Fibroblast of villous mesenchyme (primary cell): ENCODE data around the gene EHD1. TPM values are rescaled to one million over a fixed set of nuclear protein-coding genes. Genes with fewer than 3 reads are reported as not detected.

Experiments used
- DNase-seq: peaks from one replicate; pipeline ENCODE4 v3.0.0-alpha.2; 2010; ENCODE audit warnings: low read depth
- H3K4me3 ChIP-seq: 2 replicates; pipeline ENCODE4 v1.5.1; 2011; ENCODE audit warnings: low read depth, mild to moderate bottlenecking, low read length
- CTCF ChIP-seq: IDR thresholded peaks from 2 replicates; pipeline ENCODE4 v1.5.1; 2012; ENCODE audit warnings: low read depth, mild to moderate bottlenecking, low read length; ENCODE audit not compliant: insufficient read depth
- total RNA-seq: library from RNA; depleted of rRNA; stranded (reverse); fragments of >200 nt; gene quantifications from 2 replicates; pipeline ENCODE4 v1.2.3, GENCODE V29; 2012

Gene EHD1
- total RNA-seq, 1 donor: 93.7 TPM

DNA sequence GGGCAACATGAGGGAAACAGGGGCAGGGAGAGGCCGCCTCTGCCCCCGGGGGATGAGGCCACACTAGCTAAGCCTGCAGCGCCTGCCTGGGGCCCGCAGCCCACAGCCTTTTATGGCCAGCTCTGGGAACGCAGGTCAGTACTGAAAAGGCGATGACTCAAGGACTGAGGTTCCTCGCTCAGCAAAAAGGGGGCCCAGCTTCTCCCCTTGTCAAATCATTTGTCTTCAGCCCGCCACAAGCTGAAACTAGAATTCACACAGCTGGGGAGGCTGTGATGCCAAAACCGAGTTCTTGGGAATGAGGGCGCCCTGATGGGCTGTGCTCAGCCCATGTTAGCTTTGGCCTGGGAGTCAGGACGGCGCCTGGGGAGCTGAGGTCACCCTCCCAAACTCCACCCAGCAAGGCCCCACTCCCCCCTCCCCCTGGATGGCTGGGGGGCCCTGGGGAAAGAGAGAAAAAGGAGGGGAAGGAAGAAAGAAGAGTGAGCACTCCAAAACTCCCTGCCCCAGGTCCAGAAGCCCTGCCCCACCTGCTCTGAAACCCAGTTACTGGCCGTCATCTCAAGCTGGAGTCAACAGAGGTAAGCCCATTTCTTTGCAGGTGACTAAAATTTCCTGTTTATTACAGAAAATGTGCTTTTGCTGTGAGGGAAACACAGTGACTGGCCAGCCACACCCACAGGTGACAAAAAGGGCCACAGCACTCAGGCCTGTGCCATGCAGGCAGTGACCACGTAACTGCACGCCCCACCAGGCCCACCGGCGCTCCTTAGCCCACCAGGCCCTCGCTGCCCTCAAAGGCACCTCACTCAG is 13.7 kb downstream of the EHD1 start:
- H3K4me3 ChIP-seq: no peak overlapping the region
- DNase-seq: peak; percentile 94
- TF ChIP-seq CTCF: no peak

DNA sequence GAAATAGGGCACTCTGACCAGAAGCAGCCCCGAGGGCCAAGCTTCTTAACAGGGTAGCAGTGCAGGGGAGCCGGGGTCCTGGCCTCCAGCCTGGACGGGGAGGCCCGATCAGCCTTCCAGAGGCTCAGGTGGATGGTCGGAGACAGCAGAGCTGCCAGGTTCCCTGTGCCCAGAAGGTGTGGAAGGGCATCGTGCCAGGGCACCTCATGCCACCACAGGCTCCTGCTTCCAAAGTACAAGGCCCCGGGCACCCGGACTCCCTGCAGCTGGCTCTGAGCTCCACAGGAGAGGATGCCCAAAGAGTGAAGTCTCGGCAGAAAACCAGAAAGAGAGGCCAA is 14.3 kb downstream of the EHD1 start:
- DNase-seq: no peak
- TF ChIP-seq CTCF: no peak
- no peak overlapping the region for H3K4me3 ChIP-seq

GRCh38 chr11:64863391-64864060 is 14.9 kb downstream of the EHD1 start:
- no peak overlapping the region for H3K4me3 ChIP-seq
- DNase-seq: no peak
- TF ChIP-seq CTCF: no peak

DNA sequence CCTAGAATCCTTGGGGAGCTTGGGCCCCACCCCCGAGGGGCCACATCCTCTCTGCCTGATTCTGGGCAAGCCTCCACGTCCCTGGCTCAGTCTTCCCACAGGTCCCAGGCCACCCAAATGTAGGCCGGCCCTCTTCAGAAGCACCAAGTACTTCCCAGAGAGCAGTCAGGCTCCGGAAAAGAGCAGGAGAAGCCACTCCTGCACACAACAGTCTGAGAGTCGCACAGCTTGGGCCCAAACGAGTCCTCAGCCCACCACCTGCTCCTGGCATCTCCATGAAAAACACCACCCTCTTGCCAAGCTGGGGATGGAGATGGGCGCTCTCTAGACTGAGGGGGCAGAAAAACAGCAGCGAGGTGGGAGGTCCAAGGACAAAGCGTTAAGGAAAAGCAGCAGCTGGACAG is 15.4 kb downstream of the EHD1 start:
- no peak for TF ChIP-seq CTCF
- H3K4me3 ChIP-seq: no peak overlapping the region
- DNase-seq: no peak

DNA sequence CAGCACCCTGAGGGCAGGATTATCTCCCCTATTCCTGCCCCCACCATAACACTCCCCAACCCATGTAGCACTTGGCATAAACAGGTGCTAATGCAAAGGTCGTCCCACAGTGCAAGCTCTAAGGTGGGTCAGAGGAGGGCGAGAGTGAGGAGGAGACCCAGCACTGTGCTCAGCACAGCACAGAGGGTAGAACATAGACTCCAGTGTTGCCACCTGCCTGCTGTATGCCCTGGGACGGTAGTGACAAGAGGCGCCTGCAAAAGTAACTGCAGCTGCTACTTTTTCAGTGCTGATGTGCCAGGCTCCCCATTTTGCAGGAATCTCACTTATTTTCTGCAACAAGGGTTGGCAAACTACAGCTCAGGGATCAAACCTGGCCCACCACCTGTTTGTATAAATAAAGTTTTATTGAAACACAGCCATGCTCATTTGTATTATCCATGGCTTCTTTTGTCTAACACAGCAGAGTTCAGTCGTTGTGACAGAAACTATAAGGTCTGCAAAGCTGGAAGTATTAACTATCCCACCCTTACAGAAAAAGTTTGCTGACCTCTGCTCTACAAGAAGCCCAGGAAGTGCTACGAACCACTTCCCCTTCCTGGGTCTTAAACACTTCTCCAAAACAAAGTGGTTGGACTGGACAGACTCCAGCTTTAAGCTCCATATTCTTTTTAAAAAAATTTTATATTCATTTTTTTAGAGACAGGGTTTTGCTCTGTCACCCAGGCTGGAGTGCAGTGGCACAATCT is 17.0 kb downstream of the EHD1 start:
- no peak for DNase-seq
- no peak overlapping the region for H3K4me3 ChIP-seq
- no peak for TF ChIP-seq CTCF

DNA sequence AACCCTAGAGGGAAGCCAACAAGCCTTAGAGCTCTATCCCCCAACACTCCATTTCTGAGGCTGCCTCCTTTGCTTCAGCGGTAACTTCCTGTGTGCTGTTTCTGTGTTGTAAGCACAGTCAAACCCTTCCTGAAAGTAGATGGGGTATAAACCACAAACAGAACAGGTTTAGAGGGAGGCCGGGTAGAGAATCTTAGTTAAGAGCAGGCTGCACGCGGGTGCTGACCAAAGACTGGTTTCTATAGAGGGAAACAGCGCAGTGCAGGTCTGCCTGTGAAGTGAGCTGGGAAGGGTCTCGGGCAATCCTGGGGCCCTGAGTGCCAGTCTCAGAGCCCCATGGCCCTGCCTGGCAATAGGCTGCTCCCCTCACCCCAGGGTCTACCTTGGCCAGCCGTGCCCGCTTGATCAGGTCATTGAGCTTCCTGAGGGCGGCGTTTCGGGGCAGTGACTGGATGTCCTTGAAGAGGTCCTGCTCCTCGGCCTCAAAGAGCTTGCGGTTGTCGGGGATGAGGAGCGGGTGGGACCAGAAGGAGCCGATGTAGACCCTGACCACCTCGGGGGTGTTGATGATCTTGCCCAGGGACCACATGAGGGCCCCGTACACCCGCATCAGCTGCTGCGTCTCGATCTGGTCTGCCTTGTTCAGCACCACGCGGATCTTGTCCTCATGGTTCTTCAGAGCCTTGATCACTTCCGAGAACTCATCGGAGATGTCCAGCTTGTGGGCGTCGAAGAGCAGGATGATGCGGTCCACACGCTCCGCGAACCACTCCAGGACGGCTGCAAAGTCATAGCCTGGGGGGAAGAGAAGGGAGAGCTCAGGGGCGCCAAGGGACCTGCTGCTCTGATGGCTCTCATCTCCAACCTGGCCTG is 18.6 kb downstream of the EHD1 start:
- no peak overlapping the region for H3K4me3 ChIP-seq
- DNase-seq: no peak
- no peak for TF ChIP-seq CTCF
